Mesothelial cell of epicardium (in vitro differentiated cells): ENCODE measurements around the gene TESK2. TPM values are rescaled to one million over a fixed set of nuclear protein-coding genes. Genes with fewer than 3 reads are reported as not detected.

Experiments used
- DNase-seq, 2 experiments: peaks; one replicate each; pipeline ENCODE4 v3.0.0; 2021; ENCODE audit warnings: low spot score in 2 of 2; ENCODE audit not compliant: unreplicated experiment in 2 of 2
- H3K27ac Mint-ChIP-seq: 2 replicates; pipeline ENCODE4 v1.8.0; 2021; ENCODE audit warnings: mixed read lengths
- H3K27me3 Mint-ChIP-seq: 2 replicates; pipeline ENCODE4 v1.8.0; 2021; ENCODE audit warnings: low read depth, mixed read lengths
- H3K36me3 Mint-ChIP-seq: 2 replicates; pipeline ENCODE4 v1.8.0; 2021; ENCODE audit warnings: mixed read lengths
- H3K4me1 Mint-ChIP-seq: 2 replicates; pipeline ENCODE4 v1.8.0; 2021; ENCODE audit warnings: mixed read lengths
- H3K4me3 Mint-ChIP-seq: 2 replicates; pipeline ENCODE4 v1.8.0; 2021; ENCODE audit warnings: mild to moderate bottlenecking, moderate library complexity, mixed read lengths
- H3K9me3 Mint-ChIP-seq: 2 replicates; pipeline ENCODE4 v1.8.0; 2021; ENCODE audit warnings: mixed read lengths
- CTCF ChIP-seq: fragments of 200-600 bp; sonication (generic); IDR thresholded peaks from one replicate; pipeline ENCODE4 v1.5.0; 2021; ENCODE audit warnings: antibody characterized with exemption; ENCODE audit not compliant: unreplicated experiment
- total RNA-seq: library from RNA; stranded (reverse); gene quantifications from 3 replicates; pipeline ENCODE4 v1.2.1, GENCODE V29; 2021

The TESK2 gene
- total RNA-seq, 1 donor from 2014 or later = 4.3 TPM

- H3K36me3 Mint-ChIP-seq = peaks cover 9% of the 10 kb centered on the region
Measured at GRCh38 chr1:45421935-45422334, 69.0 kb downstream of the TESK2 start.

GRCh38 chr1:45414746-45415145 lies 76.2 kb downstream of the TESK2 start:
- no peaks in the 10 kb centered on the region for H3K36me3 Mint-ChIP-seq
- TF ChIP-seq CTCF = no peak
- no peaks in the 10 kb centered on the region for H3K27me3 Mint-ChIP-seq
- H3K4me3 Mint-ChIP-seq = no peak overlapping the region
- no peak overlapping the region for H3K27ac Mint-ChIP-seq
- H3K9me3 Mint-ChIP-seq = no peaks in the 10 kb centered on the region
- no peak for DNase-seq
- H3K4me1 Mint-ChIP-seq = peaks cover 4% of the 10 kb centered on the region

More at GRCh38 chr1:45421935-45422334, 69.0 kb downstream of the TESK2 start:
- no peaks in the 10 kb centered on the region for H3K27me3 Mint-ChIP-seq
- no peak for TF ChIP-seq CTCF
- H3K4me1 Mint-ChIP-seq = no peaks in the 10 kb centered on the region
- H3K9me3 Mint-ChIP-seq = peaks cover 8% of the 10 kb centered on the region
- no peak overlapping the region for H3K27ac Mint-ChIP-seq
- DNase-seq = no peak
- no peak overlapping the region for H3K4me3 Mint-ChIP-seq

- H3K4me3 Mint-ChIP-seq = no peak overlapping the region
- H3K27ac Mint-ChIP-seq = no peak overlapping the region
- no peaks in the 10 kb centered on the region for H3K36me3 Mint-ChIP-seq
- H3K27me3 Mint-ChIP-seq = no peaks in the 10 kb centered on the region
- H3K4me1 Mint-ChIP-seq = peaks cover 4% of the 10 kb centered on the region
- no peaks in the 10 kb centered on the region for H3K9me3 Mint-ChIP-seq
- DNase-seq = no peak
- no peak for TF ChIP-seq CTCF
Measured at GRCh38 chr1:45412899-45413298, 78.1 kb downstream of the TESK2 start.

GRCh38 chr1:45411510-45411899 lies 79.5 kb downstream of the TESK2 start:
- Mint-ChIP-seq H3K36me3 (no peaks in the 10 kb centered on the region), H3K4me3 (no peak overlapping the region), H3K4me1 (peaks cover 4% of the 10 kb centered on the region), H3K27ac (no peak overlapping the region), H3K9me3 (no peaks in the 10 kb centered on the region), H3K27me3 (no peaks in the 10 kb centered on the region)
- DNase-seq = no peak
- no peak for TF ChIP-seq CTCF

- Mint-ChIP-seq H3K36me3 (no peaks in the 10 kb centered on the region), H3K4me3 (no peak overlapping the region), H3K4me1 (peaks cover 4% of the 10 kb centered on the region), H3K27ac (no peak overlapping the region), H3K9me3 (no peaks in the 10 kb centered on the region), H3K27me3 (no peaks in the 10 kb centered on the region)
- DNase-seq = no peak
- TF ChIP-seq CTCF = no peak
Measured at GRCh38 chr1:45410850-45411509, 80.0 kb downstream of the TESK2 start.

- H3K27ac Mint-ChIP-seq = no peak overlapping the region
- no peaks in the 10 kb centered on the region for H3K27me3 Mint-ChIP-seq
- no peak for DNase-seq
- H3K4me3 Mint-ChIP-seq = no peak overlapping the region
- TF ChIP-seq CTCF = no peak
- H3K9me3 Mint-ChIP-seq = no peaks in the 10 kb centered on the region
- peaks cover 2% of the 10 kb centered on the region for H3K4me1 Mint-ChIP-seq
- no peaks in the 10 kb centered on the region for H3K36me3 Mint-ChIP-seq
Measured at GRCh38 chr1:45409276-45409675, 81.7 kb downstream of the TESK2 start.
